Dedifferentiated amniotic fluid mesenchymal stem cell (primary cell): ENCODE measurements around the gene PPP1R18.

Source experiments
- DNase-seq: peaks from one replicate; pipeline ENCODE4 v3.0.0-alpha.2; 2016; ENCODE audit errors: extremely low spot score

PPP1R18 gene

GRCh38 chr6:30689022-30689865, 2.8 kb upstream of the PPP1R18 start:
- no peak for DNase-seq

- no peak for DNase-seq
These were observed 2.1 kb upstream of the PPP1R18 start for GRCh38 chr6:30688569-30688968.

- DNase-seq: no peak
These were observed 1.4 kb upstream of the PPP1R18 start for GRCh38 chr6:30687659-30688431.

GRCh38 chr6:30686908-30687658, 638 bp upstream of the PPP1R18 start:
- DNase-seq: peak; percentile 92

GRCh38 chr6:30685157-30686008, 1.1 kb downstream of the PPP1R18 start:
- DNase-seq: no peak

GRCh38 chr6:30684386-30685156, 1.9 kb downstream of the PPP1R18 start:
- DNase-seq: no peak

- DNase-seq: no peak
These were observed 2.5 kb downstream of the PPP1R18 start for GRCh38 chr6:30683980-30684338.

- no peak for DNase-seq
These were observed 3.1 kb downstream of the PPP1R18 start for GRCh38 chr6:30683183-30683979.

GRCh38 chr6:30682143-30683117, 4.0 kb downstream of the PPP1R18 start:
- DNase-seq: peak; percentile 74

GRCh38 chr6:30681766-30682142, 4.7 kb downstream of the PPP1R18 start:
- DNase-seq: no peak

- DNase-seq: no peak
These were observed 6.5 kb downstream of the PPP1R18 start for GRCh38 chr6:30679765-30680535.

- peak; percentile 65 for DNase-seq
These were observed 7.3 kb downstream of the PPP1R18 start for GRCh38 chr6:30678964-30679726.

- DNase-seq: no peak
These were observed 9.7 kb downstream of the PPP1R18 start for GRCh38 chr6:30676660-30677285.

GRCh38 chr6:30672445-30673253, 13.8 kb downstream of the PPP1R18 start, which contains the start of gene DHX16:
Gene DHX16, minus strand, starts transcription at chr6:30673006. Its CDS starts 165 bp downstream, at chr6:30672841.
- DNase-seq: peak; percentile 95

- no peak for DNase-seq
These were observed 15.5 kb downstream of the PPP1R18 start for GRCh38 chr6:30670760-30671527.
